ENCODE measurements around the gene PPFIA4.

DNA sequence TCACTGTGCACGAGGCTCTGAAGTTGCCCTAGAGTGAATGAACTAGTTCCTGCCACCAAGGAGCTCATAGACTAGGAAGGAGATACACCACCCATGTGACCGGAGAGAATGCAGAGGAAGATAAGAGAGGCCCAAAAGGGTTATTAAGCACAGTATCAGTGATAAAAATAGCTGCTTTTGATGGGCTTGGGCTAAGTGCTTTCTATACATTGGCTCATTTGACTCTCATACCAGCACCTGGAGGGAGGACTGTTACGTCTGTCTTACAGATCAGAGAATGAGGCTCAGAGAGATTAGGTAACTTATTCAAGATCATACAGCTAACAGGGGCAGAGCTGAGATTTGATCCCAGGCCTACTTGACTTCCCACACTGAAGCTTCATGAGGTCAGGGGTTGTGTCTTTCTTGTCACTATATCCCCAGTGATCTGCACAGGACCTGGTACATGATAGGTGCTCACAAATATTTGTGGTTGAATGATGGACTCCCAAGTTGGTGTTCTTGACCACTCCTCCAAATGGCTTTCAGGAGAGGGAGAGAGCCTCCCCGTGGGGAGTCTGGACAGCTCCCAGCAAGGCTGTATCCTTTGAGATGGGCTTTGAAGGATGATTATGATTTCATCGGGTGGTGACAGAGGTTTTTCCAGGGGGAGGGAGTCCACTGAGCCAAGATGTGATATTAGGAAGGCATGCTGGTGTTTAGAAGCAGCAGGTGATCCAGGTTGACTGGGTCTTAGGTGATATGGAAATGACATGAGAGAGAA, 14.4 kb downstream of the PPFIA4 start:
- TF ChIP-seq ZNF274 (IDR thresholded peaks at IDR 0.05; ENCODE audit: low read depth, low read length) (no peak), YY1 (IDR thresholded peaks at IDR 0.05; ENCODE audit: insufficient read depth, insufficient read length) (no peak)
